ENCODE results near the gene RNF214. TPM values are rescaled to one million over a fixed set of nuclear protein-coding genes. Genes with fewer than 3 reads are reported as not detected.
"Not testable (repeated sequence)": the region's sequence is repeated elsewhere in the genome, so short reads cannot be mapped to it uniquely, and the experiment has no call there.

Gene RNF214
- total RNA-seq, 1 experiment from 2014 or later, result 10.1 TPM

DNA sequence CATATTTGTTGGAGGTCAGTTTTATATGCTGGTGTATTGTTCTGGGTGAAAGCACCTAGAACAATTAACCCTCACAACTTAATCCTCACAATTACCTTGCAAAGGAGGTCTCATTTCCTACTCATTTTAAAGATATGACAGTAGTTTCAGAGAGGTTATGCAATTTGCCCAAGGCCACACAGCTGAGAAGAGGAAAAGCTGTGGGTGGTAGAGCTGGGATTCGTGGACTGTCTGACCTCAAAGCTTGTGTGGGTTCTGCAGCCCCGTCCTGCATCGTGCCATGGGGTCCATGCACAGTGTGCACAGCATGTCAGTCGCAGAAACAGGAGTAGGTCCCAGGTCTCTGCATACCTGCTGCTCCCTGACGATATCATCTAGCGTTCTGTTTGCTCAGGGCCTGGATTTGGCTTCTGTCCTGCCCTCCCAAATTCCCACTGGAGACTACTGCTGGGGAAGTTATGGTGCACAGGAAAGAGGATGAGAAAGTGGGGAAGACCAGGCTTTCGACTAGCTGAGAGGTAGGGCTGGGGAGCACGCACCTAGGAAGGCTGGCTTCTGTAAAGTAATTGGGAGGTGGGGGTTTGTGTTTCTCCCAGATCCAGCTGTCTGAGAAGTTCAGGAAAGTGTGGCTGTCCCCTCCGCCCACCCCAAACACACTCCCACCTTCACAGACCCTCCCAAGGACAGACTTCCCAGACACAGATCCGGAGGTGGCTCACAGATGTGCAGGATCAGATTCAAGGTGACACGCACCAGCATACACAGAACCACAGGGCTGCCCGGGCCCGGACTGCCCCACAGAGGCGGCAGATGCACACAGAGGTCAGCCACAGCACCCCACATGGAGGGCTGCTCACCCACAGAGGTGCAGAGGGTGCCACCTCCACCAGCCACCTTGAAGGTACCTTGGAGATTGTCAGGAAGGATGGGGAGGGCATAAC is 81.6 kb downstream of the RNF214 start:
- Histone ChIP-seq H3K27me3 (ENCODE audit: control insufficient read depth, insufficient read depth, low read length) (peaks cover 4% of the 10 kb centered on the region; the same call in 1 of the 2 replicates), H3K4me3 (ENCODE audit: insufficient read depth, low read depth, low read length) (no peak overlapping the region), H3K36me3 (replicated peaks; ENCODE audit: control insufficient read depth, insufficient read depth, low read length) (no peaks in the 10 kb centered on the region)
- DNase-seq, result peak; percentile 23

- no peaks in the 10 kb centered on the region for H3K36me3 ChIP-seq (replicated peaks; ENCODE audit: control insufficient read depth, insufficient read depth, low read length)
- peaks cover 4% of the 10 kb centered on the region; the same call in 1 of the 2 replicates for H3K27me3 ChIP-seq (ENCODE audit: control insufficient read depth, insufficient read depth, low read length)
- DNase-seq, result peak; percentile 63
- H3K4me3 ChIP-seq (ENCODE audit: insufficient read depth, low read depth, low read length), result peak overlapping the region; percentile 59
Measured at GRCh38 chr11:117314840-117315239, 82.4 kb downstream of the RNF214 start.

DNA sequence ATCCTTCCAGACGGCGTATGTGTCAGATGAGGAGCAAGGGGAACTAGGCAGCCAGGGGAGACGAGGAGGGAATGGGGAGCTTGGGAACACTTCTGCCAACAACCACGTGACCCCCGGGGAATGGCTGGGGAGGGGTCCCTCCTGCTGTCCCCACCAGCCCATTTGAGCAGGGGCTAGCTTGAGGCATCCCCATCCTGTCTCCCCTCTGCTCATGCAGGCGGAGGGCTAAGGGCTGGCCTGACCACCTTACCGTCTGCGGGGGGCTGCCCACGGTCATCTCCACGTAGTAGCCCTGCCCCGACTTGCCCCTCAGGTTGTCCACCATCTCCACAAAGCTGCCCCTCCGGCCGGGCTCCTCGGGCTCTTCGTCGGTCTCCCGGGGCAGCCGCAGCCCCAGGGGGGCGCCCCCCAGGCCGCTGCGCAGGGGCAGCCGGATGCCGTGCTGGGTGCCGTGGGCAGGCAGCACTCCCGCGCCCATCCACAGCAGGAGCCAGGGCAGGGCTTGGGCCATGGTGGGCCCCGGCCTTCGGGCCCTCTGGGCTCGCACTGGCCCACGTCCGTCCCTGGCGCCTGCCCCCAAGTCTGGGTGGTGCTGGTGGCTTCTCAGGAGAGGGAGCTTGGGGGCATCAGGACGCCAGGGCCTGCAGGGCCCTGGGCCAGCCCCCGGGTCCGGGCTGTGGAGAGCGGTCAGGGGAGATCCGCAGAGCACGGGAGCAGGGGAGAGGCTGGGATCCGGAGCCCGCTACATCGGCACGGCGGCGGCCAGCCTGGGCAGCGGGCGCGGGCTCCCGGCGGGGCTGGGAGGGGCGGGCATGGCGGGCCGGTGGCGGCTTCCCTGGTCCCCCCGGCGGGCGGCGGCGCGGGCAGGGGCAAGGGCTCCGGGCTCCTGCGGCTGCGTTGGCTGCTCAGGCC is 83.1 kb downstream of the RNF214 start:
- peaks cover 4% of the 10 kb centered on the region; the same call in 1 of the 2 replicates for H3K27me3 ChIP-seq (ENCODE audit: control insufficient read depth, insufficient read depth, low read length)
- no peaks in the 10 kb centered on the region for H3K36me3 ChIP-seq (replicated peaks; ENCODE audit: control insufficient read depth, insufficient read depth, low read length)
- H3K4me3 ChIP-seq (ENCODE audit: insufficient read depth, low read depth, low read length), result peak overlapping the region; percentile 59
- DNase-seq, result no peak

- peaks cover 4% of the 10 kb centered on the region; the same call in 1 of the 2 replicates for H3K27me3 ChIP-seq (ENCODE audit: control insufficient read depth, insufficient read depth, low read length)
- peak; percentile 96 for DNase-seq
Measured at GRCh38 chr11:117316197-117316961, 83.9 kb downstream of the RNF214 start, which contains the start of gene BACE1. Gene BACE1 (minus strand): TSS chr11:117316256. CDS start chr11:117315795, 461 bp downstream.

GRCh38 chr11:117318738-117319137 is 86.3 kb downstream of the RNF214 start:
- H3K4me3 ChIP-seq (ENCODE audit: insufficient read depth, low read depth, low read length), result no peak overlapping the region
- no peaks in the 10 kb centered on the region for H3K36me3 ChIP-seq (replicated peaks; ENCODE audit: control insufficient read depth, insufficient read depth, low read length)
- H3K27me3 ChIP-seq (ENCODE audit: control insufficient read depth, insufficient read depth, low read length), result peaks cover 4% of the 10 kb centered on the region; the same call in 1 of the 2 replicates
- DNase-seq, result no peak

More at GRCh38 chr11:117316197-117316961, 83.9 kb downstream of the RNF214 start, which contains the start of gene BACE1:
- H3K4me3 ChIP-seq (ENCODE audit: insufficient read depth, low read depth, low read length), result peak within 1 kb of the TSS; percentile 59
- H3K36me3 ChIP-seq (replicated peaks; ENCODE audit: control insufficient read depth, insufficient read depth, low read length), result no peaks in the 10 kb centered on the region

GRCh38 chr11:117319214-117319840 is 86.9 kb downstream of the RNF214 start:
- no peak for DNase-seq
- Histone ChIP-seq H3K4me3 (ENCODE audit: insufficient read depth, low read depth, low read length) (no peak overlapping the region), H3K36me3 (replicated peaks; ENCODE audit: control insufficient read depth, insufficient read depth, low read length) (no peaks in the 10 kb centered on the region), H3K27me3 (ENCODE audit: control insufficient read depth, insufficient read depth, low read length) (peaks cover 4% of the 10 kb centered on the region; the same call in 1 of the 2 replicates)

DNA sequence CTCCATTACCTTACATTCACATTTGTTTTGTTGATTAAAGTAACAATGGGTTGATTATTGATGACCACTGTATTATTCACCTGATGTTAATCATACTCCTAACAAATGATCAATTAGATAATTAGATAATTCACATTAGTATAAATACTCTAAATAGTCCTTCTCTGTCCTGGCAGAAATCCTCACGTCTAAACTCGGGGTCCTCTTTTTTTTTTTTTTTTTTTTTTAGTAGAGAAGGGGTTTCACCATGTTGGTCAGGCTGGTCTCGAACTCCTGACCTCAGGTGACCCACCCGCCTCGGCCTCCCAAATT is 94.7 kb downstream of the RNF214 start:
- DNase-seq; H3K27me3 ChIP-seq (ENCODE audit: control insufficient read depth, insufficient read depth, low read length); H3K36me3 ChIP-seq (replicated peaks; ENCODE audit: control insufficient read depth, insufficient read depth, low read length): not testable (repeated sequence)
- H3K4me3 ChIP-seq (ENCODE audit: insufficient read depth, low read depth, low read length), result peak overlapping the region; percentile 72

DNA sequence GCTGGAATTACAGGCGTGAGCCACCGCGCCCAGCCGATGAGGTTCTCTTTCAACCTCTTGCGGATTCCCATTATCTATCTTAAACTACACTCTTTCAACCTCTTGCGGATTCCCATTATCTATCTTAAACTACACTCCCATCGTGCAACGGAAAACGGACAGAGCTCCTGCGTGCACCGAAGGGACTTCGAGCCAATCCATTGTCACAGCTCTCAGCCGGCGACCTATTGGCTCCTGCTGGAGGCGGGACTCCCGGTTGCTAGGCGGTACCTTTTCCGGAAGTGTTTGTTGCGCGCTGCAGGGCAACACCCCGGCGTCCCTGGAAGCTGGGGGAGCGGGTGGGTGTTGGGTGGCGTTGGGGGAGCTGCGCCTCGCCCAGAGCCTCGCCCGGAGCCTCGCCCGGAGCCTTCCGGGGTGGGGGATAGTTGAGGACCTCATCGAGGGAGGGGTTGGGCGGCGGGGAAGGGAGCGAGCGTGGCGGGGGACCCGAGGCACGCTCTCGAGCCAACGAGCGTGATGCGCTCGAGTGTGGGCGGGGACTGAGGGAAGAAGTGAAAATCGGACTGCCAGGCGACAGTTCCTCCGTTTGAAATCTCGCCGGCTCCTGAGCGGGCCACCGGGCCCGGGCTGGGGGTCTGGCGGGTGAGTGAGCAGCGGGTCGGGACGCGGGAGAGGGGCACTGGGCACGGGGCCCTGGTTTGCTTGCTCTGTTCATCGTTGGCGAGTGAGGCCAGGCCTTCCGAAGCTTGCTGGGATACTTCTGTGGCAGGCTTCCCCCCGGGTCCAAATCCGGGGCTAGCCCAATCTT is 95.3 kb downstream of the RNF214 start, which contains the start of gene CEP164:
Gene CEP164, plus strand, starts transcription at position 288 of the 808 bp plus-strand sequence. CDS start 10,733 bp downstream, outside the sequence.
- no peaks in the 10 kb centered on the region for H3K36me3 ChIP-seq (replicated peaks; ENCODE audit: control insufficient read depth, insufficient read depth, low read length)
- DNase-seq, result peak; percentile 95
- peak within 1 kb of the TSS; percentile 72 for H3K4me3 ChIP-seq (ENCODE audit: insufficient read depth, low read depth, low read length)
- no peaks in the 10 kb centered on the region for H3K27me3 ChIP-seq (ENCODE audit: control insufficient read depth, insufficient read depth, low read length)

GRCh38 chr11:117328375-117329010 is 96.0 kb downstream of the RNF214 start:
- Histone ChIP-seq H3K36me3 (replicated peaks; ENCODE audit: control insufficient read depth, insufficient read depth, low read length) (no peaks in the 10 kb centered on the region), H3K4me3 (ENCODE audit: insufficient read depth, low read depth, low read length) (peak overlapping the region; percentile 72), H3K27me3 (ENCODE audit: control insufficient read depth, insufficient read depth, low read length) (no peaks in the 10 kb centered on the region)
- DNase-seq, result no peak

- DNase-seq, result no peak
- Histone ChIP-seq H3K4me3 (ENCODE audit: insufficient read depth, low read depth, low read length) (no peak overlapping the region), H3K36me3 (replicated peaks; ENCODE audit: control insufficient read depth, insufficient read depth, low read length) (no peaks in the 10 kb centered on the region), H3K27me3 (ENCODE audit: control insufficient read depth, insufficient read depth, low read length) (no peaks in the 10 kb centered on the region)
Measured at GRCh38 chr11:117332843-117333242, 100.4 kb downstream of the RNF214 start.

GRCh38 chr11:117333917-117334316 is 101.4 kb downstream of the RNF214 start:
- H3K36me3 ChIP-seq (replicated peaks; ENCODE audit: control insufficient read depth, insufficient read depth, low read length), result no peaks in the 10 kb centered on the region
- no peaks in the 10 kb centered on the region for H3K27me3 ChIP-seq (ENCODE audit: control insufficient read depth, insufficient read depth, low read length)
- no peak for DNase-seq
- H3K4me3 ChIP-seq (ENCODE audit: insufficient read depth, low read depth, low read length), result no peak overlapping the region

GRCh38 chr11:117334896-117335295 is 102.4 kb downstream of the RNF214 start:
- no peak for DNase-seq
- H3K36me3 ChIP-seq (replicated peaks; ENCODE audit: control insufficient read depth, insufficient read depth, low read length), result no peaks in the 10 kb centered on the region; the same call in 1 of the 2 replicates
- H3K4me3 ChIP-seq (ENCODE audit: insufficient read depth, low read depth, low read length), result no peak overlapping the region
- H3K27me3 ChIP-seq (ENCODE audit: control insufficient read depth, insufficient read depth, low read length), result no peaks in the 10 kb centered on the region

All from H7 (cell line).